G401.6 (cell line): ENCODE data around the gene CHST11.

Experiments
- FAIRE-seq: peaks from 2 replicates; lab custom pipeline; 2012; peaks lifted over from hg19 to GRCh38; lab: Jason Lieb, UNC

CHST11 gene

DNA sequence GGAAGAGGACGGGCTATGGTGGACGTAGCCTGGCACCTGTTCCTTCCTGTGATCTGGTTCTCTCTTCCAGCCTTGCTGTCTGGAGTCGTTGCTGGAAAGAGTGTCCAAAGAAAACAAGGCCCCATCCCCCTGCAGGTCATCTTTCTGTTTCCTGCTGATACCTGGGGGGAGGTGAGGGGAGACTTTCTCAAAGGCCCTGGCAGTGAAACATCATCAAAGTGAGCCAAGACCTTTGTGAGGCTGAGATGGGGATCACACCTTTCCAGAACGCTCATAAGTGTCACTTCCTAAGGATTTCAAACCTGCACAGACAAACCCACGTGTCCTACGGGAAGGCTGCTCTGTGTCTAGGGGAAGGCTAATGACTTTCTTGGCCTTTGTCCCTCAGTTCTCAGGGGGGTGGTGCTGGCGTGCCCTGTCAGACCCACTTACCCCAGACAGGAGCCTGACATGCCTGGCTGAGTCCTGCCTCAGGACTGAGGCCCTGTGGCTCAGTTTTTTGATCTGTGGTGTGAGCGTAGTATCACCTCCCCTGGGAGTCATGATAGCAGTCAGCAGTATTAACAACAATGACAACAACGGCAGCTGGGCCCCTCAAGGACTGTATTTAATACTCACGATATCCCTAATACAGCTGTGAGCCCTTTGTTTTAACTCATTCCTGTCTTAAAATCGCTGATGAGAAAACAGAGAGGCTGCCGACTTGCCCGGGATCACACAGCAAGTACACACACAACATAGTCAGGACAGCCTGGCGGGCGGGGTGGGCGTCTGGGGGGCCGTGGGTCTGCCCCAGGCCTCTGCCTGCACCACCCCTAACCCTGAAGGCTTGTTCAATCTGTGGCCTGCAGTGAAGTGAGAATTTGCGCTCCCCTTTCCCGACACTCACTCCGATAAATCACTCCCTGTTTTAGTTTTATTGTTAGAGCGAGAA is 266.1 kb downstream of the CHST11 start:
- FAIRE-seq, result no peak

DNA sequence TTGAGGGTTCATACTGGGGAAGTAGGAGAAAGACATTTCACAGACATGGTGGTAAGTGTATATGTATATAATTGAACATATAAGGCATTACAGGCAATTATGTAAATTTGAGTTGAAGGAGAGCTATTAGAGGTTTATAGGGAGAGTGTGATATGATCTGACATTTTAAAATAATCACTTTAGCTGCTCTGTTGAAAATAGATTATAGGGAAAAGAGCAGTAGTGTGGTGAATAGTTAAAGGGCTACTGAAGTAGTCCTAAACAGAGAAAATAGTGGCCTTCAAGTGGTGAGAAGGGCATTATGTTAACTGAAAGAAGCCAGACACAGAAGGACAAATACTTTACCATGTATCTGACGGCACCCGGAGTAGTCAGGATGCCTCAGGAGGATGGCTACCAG is 267.1 kb downstream of the CHST11 start:
- no peak for FAIRE-seq

DNA sequence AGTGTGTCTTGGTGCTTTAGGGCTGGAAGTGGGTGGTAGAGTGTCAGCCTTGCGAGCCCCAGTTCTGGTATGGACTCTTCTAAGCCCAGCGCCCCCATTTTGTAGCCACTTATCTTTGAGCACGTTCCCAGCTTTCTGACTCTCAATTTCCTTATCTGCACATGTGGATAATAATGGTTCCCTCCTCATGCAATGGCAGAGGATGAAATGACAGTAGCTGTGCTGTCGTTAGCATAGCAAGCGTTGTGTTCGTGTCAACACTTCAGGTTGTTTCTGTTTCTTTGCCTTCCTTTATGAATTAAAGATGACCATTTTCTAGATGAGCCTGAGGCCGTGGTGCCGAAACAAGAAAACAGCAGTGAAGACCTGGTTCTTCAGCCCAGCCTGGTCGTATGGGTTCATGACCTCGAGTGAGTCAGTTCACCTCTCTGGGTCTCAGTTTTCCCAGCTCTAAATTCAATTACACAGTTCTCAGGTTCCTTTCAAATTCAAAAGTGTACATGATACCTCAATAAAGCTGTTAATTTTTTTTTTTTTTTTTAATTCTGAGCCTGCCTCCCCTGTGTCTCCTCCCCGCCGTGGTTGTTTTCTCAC is 268.3 kb downstream of the CHST11 start:
- no peak for FAIRE-seq

DNA sequence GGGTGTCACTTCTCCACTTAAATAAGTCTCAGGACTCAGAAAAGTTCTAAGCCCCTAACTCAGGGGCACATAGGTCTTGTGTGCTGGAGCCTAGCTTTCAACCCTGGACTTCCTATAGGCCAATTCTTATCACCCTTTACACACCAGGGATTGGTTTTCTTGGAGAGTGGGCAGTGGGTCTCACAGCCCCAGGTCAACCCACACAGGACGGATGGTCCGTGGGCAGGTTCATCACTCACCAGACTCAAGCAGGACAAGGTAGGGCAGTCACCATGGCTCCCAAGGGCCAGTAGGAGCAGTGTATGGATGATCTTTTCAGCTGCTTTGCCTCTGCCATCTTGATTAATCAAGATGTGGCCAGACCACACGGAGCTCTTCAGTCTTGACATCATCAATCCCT is 268.9 kb downstream of the CHST11 start:
- FAIRE-seq, result no peak

DNA sequence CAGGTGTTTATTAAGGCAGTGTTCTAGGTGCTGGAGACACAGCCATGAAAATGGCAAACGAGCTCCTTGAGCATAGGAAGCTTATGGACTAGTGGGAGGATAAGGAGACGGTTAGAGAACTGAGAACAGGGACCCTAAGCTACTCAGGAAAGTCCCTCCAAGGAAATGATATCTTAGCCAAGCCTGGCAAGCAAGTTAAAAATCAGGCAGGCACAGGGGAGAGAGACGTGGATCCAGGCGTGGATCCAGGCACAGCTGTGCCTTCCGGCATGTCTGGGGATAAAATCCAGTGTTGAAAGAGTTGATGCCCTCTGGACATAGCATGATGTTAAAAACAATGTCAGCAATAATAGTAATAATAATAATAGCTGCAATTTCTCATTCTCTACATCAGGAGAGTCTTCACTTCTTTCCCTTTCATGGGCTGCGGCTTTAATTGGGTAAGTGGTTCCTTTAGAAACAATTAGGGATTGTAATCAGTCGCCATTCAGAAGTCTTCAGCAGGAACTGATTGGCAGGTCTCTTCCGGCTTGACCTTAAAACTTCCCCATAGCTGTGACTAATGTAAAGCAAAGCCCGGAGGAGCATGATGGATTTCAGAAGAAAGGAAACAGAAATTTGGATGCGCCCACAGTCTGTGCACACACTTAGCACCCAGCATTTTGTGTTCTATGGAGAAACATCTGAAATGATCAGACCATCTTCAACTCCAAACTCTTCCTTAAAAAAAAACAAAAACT is 271.1 kb downstream of the CHST11 start:
- FAIRE-seq, result no peak

DNA sequence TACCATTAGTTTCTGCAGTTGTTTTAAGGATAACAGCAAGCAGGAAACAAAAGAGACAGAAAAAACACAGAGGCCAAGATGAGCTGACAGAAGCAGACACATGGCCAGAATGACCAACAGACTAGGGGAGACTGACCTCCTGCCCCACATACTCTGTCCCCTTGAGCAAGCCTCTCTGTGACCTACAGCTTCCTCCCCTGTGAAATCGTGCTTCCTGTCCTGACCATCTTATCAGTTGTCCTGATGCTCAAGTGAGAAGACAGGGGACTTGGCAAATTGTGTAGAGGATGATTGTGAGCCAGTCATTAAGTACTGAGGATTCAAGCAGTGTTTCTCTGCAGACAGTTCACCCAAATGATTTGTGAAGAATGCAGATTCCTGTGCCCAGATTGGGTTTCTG is 272.3 kb downstream of the CHST11 start:
- no peak for FAIRE-seq

DNA sequence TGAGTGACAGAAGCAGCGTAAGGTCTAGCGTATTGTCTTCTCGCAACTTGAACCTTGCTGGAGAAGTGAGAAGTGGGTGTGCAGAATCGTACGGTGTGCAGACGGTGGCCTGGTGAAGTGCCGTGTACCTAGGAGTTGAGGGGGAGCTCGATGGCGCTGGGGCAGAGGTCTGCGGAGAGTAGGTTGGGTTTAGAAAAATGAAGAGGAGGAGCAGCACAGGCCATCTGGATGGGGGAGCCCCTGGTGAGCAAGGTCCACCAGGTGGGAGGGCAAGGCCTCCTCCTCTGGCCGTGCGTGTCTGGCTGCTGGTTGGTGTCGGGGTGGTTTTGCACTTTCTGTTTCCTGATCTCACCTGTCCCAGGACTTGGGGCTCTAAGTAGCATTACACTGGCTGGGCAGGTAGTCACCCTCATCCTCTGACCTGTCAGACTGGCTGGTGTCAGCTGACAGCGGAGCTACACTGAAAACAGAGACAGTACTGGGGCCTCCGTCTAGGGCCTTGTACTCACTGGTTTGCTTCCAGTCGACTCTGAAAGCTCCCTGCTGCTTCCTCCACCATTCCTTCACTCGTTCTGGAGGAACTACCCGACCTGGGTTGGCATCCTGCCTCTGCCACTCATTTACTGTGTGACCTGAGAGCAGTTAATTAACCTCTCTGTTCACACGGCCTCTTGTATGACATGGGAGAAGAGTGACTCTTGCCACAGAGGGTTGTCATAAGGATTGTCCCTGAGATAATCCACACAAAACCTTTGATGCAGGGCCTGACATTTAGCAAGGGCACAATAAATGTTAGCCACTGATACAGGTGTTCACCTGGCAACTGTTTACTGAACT is 273.1 kb downstream of the CHST11 start:
- no peak for FAIRE-seq

DNA sequence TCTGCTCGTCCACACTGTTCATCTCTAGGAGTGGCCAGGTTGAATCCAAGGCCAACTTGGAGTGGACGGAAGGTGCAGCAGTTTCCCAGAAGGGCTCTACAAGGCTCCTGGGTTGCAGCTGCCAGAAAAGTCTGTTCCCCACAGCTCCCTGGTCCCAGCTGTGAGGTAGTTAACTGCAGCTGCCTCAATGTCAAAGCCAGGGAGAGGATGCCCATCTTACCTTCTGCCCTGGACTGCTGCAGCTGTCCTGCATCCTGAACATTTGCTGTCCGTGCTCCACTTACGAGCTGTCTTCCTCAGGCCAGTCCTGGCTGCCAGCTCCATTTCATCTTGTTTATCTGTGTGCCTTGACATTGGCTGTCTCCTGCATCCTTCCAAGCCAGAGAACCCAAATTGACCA is 274.0 kb downstream of the CHST11 start:
- FAIRE-seq, result no peak

DNA sequence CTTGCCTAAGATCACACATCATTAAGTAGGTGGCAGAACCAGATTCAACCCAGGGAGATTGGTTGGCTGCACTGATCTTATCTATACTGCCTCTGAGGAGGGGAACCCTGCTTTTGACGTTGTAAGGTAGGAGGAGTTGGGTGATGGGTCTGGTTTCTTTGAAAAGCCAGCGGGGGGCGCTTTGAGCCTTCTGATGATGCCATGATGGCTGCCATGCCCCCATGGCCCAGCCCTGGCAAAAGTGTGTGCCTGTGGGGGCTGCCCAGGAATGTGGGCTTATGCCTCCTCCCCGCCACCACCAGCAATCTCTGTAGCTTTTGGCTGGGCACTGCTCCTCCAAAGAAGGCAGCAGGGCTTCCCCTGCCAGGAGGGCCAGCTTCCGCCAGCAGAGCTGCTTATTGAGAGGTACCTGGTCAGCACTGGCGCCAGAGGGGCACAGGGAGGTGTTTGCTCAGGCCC is 277.0 kb downstream of the CHST11 start:
- no peak for FAIRE-seq

DNA sequence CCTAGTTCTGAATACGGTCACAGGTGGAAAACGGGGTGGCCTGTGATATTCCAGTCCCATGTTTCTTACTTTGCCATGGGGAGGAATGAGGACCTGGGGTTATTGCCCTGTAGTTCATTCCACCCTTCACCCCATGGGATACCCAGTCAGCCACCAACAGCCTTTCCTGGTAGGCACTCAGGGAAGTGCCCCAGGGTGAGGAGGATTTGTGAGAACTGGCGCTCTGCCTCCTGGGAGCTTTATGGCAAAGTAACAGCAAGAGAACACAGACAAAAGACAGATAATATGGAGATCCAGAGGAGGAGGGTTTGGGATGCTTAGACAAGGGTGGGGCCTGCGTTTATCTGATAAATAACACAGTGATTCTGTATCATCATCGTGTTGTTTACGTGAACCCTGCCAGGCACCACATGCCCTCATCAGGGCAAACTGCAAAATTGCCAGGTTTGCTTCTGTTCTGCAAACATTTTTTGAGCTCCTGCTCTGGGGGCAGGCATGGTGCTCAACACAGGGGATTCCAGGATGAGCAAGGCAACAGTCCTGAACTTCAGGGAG is 277.9 kb downstream of the CHST11 start:
- no peak for FAIRE-seq

DNA sequence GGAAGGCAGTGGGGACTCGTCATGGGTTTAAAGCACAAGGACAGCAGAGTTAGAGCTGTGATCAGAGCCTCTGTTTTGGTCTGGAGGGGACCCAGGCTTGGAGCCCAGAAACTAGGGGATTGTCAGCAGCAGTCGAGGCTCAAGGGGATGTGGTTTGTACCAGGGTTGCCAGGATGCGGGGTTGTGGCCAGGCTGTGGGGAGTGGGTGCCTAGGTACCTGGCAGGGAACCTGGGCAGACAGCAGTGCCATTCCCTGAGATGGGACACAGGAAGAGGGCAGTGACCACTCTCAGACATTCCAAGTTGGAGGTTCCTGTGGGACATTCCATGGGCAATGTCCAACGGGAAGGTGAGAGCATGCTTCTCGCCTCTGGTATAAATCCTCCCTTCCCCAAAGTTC is 279.1 kb downstream of the CHST11 start:
- no peak for FAIRE-seq

DNA sequence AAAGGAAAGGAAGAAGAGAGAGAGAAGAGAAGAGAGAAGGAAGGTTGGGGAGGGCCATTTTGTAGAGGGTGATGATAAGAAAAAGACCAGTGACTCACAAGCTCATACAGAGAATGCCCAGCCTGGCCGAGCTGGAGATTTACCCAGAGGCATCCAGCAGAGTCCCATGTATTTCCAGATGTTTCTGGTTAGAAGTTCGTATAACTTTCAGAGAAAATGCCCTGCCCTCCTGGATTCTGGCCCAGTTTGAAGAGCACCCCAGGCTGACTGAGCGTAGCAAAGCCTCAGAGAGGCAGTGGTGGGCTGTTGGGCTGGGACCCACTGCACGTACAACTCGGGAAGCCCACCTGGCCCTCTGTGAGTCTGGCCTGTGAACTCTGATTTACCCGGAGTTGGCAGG is 279.6 kb downstream of the CHST11 start:
- FAIRE-seq, result no peak

DNA sequence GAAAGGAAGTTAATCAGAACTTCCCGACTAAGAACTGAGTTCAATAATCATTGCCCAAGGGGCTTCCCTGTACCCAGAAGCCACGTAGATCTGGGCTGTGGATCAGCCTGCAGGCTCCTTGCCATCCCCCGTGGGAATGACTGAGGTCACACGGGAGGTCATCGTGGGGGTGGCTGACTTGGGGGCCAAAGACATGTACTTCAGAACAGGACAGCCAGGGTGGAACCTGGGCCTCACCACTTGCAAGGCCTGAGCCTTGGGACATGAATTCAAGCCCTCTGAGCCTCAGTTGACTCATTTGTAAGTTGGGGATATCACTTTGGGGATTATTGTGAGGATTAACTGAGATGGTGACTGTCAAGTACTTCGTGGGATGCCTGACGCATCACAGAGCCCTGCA is 280.4 kb downstream of the CHST11 start:
- FAIRE-seq, result no peak

DNA sequence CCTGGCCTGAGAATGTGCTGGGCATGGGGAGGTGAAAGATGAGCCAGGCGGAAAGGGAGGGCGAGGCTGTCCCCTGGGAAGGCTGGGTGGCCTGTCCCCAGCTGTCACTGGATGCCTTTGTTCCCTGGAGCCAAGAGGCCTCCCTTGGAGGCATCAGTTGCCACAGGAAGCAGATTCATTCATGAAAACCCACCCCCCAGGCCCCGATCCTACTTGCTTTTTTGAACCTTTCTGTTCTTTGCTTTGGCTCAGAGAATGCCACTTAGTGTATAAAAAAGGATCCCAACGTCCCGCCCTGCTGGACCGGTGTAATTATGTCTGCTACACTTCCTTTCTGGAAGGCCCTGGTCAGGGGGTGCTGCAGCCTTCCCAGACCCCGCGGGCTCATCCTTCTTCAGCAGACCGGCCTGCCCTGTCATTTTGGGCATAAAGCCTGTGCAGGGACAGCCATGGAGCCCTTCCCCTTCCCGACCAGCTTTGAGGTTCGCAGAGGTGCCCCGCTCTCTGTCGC is 281.1 kb downstream of the CHST11 start:
- no peak for FAIRE-seq

DNA sequence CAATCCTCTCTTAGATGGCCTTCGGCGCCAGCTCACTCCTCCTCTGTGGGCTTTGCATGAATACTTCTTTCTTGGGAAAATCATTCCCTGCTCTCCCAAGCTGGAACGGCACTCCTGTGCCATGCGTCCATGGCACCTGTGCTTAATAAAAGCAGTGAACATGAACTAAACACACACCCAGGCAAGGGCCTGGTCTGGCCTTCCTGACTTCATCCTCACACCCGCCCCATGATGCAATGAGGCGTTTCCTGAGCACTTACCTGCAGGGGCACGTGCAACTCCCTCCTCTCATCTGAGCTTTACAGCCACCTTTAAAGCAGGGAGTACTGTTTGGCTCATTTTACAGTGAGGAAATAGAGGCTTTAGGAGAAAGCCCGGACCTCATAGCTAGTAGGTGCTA is 281.6 kb downstream of the CHST11 start:
- no peak for FAIRE-seq

DNA sequence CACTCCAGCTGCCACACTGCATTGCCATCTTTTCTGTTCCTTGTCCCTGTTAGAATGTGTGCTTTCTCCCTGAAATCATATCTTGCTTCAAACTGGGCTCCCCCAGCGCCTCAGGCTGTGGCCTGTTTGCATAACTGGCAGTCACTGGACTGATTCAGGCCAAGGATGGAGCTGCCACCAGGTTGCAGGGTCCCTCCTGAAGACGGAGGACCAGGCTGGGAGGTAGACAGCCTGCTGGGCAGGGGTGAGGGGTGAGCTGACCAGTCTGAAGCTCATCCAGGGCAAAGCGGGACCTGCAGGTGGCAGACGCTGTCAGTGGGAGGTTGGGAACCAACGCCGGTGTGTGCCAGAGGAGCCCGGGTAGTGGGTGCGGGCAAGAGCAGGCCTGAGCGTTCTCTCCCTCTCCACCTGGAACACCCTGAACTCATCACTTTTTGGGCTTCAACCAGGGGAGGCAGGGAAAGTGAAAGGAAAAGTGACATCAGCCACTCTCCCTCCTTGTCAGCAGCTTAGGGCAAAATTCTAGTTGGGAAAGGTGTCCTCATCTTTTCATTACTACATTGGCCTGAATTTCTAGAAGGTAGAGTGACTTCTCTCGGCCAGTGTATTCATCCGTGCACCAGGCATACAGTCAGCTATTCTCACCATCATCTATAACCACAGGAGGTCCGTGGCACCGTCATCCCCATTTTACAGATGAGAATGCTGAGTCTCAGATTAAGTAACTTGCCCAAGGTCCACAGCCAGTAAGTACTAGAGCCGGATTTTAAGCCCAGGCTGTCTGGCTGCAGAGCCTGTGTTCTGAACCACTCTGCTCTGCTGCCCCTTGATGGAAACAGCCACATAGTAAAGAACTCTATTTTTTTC is 282.3 kb downstream of the CHST11 start:
- FAIRE-seq, result no peak

DNA sequence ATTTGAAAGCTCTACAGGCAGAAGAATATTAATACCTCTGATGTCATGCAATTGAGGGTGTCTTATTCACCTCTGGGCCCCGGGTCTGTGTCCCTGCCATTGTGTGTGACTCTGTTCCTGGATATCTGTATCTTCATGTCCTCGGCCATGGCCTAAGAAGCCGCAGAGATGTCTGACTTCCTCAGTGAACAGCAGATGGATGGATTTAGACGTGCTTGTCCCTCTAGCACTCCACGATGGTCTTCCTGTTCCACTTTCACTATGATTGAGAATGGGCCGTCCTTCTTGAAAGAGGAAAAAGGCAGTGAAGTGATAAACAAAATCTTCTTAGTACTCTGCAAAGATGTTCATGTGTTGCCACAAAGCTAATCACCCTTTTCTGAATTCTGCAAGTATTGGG is 283.9 kb downstream of the CHST11 start:
- FAIRE-seq, result no peak

DNA sequence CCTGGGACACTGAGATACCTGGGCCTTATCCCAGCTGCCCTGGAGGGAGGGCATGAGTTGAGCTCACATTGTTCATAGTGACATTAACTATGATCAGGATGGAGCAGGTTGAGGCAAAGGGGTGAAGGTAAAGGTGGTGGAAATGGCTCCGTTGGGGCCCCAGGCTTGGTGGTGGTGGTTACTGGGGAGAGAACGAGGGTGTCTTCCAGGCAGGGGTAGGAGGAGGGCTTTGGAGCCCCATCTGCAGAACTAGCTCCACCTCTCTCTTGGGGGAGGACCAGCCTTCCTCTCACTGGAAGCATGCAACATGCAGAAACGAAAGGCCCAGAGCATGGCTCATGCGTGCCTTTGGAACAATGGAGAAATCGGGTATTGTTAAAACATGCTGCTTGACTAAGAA is 284.3 kb downstream of the CHST11 start:
- no peak for FAIRE-seq

DNA sequence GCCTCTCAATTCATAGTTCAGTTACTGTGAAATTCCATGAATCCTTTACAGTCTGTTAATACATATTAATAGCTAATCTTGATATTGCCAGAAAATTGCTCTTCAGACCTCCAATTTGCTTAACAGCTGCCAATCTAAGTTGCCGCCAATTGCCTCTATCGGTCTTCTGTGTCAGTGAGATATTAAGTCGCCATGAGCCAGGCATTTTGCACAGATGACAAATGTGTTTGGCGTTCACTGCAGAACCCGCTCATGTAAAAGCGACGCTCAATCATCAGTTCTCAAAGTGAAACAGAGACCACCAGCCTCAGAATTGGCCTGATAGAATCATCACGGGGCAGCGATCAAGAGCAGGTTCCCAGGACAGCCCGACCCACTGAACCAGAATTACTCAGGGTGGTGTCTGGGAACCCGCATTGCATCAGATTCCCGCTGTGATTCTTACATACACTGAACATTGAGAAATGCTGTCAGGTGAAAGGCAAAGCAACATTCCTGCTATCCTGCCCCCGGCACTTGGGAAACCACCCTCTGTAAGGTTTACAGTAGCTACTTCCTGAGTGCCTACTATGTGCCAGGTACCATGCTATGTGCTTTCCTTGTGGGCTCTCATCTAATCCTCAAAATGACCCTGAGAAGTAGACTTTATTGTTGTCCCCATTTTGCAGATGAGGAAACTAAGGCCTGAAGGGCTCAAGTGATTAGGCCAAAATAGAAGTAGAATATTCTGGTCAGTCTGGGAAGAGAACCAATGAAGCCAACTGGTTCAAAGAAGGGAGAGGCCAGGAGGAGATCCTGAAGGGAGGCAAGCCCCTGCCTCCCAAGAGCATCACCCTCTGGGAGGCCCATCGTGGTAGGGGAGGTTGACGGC is 285.0 kb downstream of the CHST11 start:
- no peak for FAIRE-seq
